ENCODE measurements around the gene CNTNAP4. TPM values are rescaled to one million over a fixed set of nuclear protein-coding genes. Genes with fewer than 3 reads are reported as not detected.

CNTNAP4 gene
- total RNA-seq, 1 donor from 2014 or later = not detected

DNA sequence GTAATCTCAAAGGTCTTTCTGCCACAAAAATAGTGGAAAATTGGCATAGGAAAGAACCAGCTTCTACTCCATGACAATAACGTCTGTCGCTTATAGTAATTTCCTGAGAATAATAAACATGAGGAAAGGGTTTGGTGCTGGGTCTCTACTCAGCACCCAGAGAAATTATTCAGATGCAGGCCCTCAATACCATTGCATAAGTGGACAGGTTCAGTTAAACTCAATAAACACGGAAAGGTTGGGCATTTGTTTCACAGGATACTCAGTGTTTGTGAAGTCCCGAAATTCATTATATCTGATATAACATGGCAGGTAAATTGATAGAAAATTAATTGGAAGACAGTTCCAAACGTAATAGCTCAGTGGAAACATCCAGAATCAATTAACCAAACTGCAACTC, 254.0 kb downstream of the CNTNAP4 start:
- Histone ChIP-seq H3K9me3 (no peaks in the 10 kb centered on the region), H3K4me3 (no peak overlapping the region), H3K36me3 (no peaks in the 10 kb centered on the region), H3K27ac (no peak overlapping the region), H3K27me3 (no peaks in the 10 kb centered on the region), H3K4me1 (no peaks in the 10 kb centered on the region)
- intact Hi-C loops (cut with DNase I) = no loop called here
- ATAC-seq (no peak), DNase-seq (no peak)
- TF ChIP-seq, protein P1, sequence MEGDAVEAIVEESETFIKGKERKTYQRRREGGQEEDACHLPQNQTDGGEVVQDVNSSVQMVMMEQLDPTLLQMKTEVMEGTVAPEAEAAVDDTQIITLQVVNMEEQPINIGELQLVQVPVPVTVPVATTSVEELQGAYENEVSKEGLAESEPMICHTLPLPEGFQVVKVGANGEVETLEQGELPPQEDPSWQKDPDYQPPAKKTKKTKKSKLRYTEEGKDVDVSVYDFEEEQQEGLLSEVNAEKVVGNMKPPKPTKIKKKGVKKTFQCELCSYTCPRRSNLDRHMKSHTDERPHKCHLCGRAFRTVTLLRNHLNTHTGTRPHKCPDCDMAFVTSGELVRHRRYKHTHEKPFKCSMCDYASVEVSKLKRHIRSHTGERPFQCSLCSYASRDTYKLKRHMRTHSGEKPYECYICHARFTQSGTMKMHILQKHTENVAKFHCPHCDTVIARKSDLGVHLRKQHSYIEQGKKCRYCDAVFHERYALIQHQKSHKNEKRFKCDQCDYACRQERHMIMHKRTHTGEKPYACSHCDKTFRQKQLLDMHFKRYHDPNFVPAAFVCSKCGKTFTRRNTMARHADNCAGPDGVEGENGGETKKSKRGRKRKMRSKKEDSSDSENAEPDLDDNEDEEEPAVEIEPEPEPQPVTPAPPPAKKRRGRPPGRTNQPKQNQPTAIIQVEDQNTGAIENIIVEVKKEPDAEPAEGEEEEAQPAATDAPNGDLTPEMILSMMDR (IDR thresholded peaks at IDR 0.05) = no peak

- Histone ChIP-seq H3K9me3 (no peaks in the 10 kb centered on the region), H3K36me3 (no peaks in the 10 kb centered on the region)
- no peak for DNase-seq
Measured at GRCh38 chr16:76532188-76532973, 255.2 kb downstream of the CNTNAP4 start.

DNA sequence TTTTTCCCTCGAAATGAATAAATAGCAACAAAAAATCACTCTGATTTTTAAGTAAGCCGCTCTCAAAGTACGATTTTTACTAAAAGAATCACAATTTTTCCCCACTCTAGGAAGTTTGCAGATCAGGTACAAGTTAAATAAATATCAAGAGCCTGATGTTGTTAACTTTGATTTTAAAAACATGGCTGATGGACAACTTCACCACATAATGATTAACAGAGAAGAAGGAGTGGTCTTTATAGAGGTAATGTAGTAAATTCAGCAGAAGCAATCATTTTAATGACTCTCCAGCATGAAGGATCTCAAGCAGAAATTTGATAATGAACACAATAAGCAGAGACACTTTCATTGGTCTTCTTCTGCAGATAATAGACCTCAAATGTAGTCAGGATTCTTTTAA, 262.4 kb downstream of the CNTNAP4 start:
- Histone ChIP-seq H3K27me3 (no peaks in the 10 kb centered on the region), H3K4me3 (no peak overlapping the region), H3K9me3 (no peaks in the 10 kb centered on the region), H3K36me3 (no peaks in the 10 kb centered on the region), H3K27ac (no peak overlapping the region), H3K4me1 (no peaks in the 10 kb centered on the region)
- TF ChIP-seq, protein P1 (IDR thresholded peaks at IDR 0.05) = no peak
- intact Hi-C loops (cut with DNase I) = no loop called here
- DNase-seq (no peak), ATAC-seq (no peak)

More at GRCh38 chr16:76532188-76532973, 255.2 kb downstream of the CNTNAP4 start:
- Histone ChIP-seq H3K4me1 (no peaks in the 10 kb centered on the region), H3K27me3 (no peaks in the 10 kb centered on the region), H3K4me3 (no peak overlapping the region), H3K27ac (no peak overlapping the region)
- TF ChIP-seq, protein P1 (IDR thresholded peaks at IDR 0.05) = no peak
- intact Hi-C loops (cut with DNase I) = no loop called here
- ATAC-seq = no peak

GRCh38 chr16:76541070-76541469, 263.9 kb downstream of the CNTNAP4 start:
- H3K9me3 ChIP-seq = no peaks in the 10 kb centered on the region
- H3K4me3 ChIP-seq = no peak overlapping the region
- DNase-seq (no peak), ATAC-seq (no peak)
- intact Hi-C loops (cut with DNase I) = no loop called here
- no peaks in the 10 kb centered on the region for H3K4me1 ChIP-seq
- H3K36me3 ChIP-seq = no peaks in the 10 kb centered on the region
- TF ChIP-seq, protein P1 (IDR thresholded peaks at IDR 0.05) = no peak
- no peak overlapping the region for H3K27ac ChIP-seq
- H3K27me3 ChIP-seq = no peaks in the 10 kb centered on the region

DNA sequence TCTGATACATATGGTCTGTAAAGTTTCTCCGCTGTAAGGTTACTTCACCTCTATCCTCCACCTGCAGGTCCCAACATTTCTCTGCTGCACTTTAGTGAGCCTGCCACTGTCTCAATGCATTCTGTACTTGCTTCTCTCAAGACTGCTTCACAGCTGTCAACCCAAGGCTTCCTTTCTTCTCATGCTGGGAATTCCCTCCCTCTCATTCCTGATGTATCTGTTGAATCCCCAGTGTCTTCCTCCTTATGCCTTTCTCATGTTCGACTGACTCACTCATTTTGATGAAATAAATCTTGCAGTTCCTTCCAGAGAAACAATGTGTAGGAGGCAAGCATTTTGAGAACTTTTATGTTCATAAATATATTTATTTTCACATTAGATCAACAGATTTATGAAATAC, 288.3 kb downstream of the CNTNAP4 start:
- no peaks in the 10 kb centered on the region for H3K9me3 ChIP-seq
- no peaks in the 10 kb centered on the region for H3K4me1 ChIP-seq
- H3K27me3 ChIP-seq = no peaks in the 10 kb centered on the region
- intact Hi-C loops (cut with DNase I) = no loop called here
- no peak for ATAC-seq
- no peaks in the 10 kb centered on the region for H3K36me3 ChIP-seq
- DNase-seq = no peak
- no peak overlapping the region for H3K27ac ChIP-seq
- TF ChIP-seq, protein P1 (IDR thresholded peaks at IDR 0.05) = no peak
- no peak overlapping the region for H3K4me3 ChIP-seq

All from upper lobe of right lung (tissue), 1 donor.